NCI-H1092 treated with DMSO at 0.1 percent for 48 hours (cell line): ENCODE data around the gene ROCK1.
"Not testable (repeated sequence)": the region's sequence is repeated elsewhere in the genome, so short reads cannot be mapped to it uniquely, and the experiment has no call there.

ENCODE experiments used
- DNase-seq: peaks from one replicate; lab custom pipeline; 2025; lab: John Stamatoyannopoulos, UW

ROCK1 gene

DNA sequence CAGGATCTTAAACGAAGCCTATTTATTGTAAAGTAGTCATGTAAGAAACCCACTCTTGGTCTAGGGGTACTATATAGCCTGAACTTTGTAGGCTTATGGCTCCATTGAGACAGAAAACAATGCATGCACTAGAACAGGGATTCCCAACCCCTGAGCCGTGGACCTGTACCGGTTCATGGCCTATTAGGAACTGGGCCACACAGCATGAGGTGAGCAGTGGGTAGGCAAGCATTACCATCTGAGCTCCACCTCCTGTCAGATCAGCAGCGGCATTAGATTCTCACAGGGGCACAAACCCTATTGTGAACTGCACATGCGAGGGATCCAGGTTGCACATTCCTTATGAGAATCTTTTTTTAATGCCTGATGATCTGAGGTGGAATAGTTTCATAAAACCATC, 59.2 kb downstream of the ROCK1 start:
- no peak for DNase-seq

DNA sequence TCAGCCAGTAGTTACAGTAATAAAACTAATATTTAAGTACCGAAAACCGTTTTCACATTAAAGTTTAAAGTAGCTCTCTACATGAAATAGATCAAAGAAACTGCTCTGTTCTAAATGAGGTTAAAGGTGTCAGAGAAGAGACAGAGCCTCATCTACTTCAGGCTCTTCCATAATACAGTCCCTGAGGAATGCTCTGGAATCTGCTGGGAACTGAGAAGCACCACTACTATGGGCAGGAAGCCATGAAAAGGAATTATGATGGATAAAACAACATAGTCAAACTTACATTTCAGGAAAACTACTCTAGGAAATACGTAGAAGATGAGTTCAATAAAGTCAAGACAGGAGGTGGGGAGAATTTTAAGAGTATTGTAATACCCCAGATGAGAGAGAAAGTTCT, 60.0 kb downstream of the ROCK1 start:
- DNase-seq, result no peak

DNA sequence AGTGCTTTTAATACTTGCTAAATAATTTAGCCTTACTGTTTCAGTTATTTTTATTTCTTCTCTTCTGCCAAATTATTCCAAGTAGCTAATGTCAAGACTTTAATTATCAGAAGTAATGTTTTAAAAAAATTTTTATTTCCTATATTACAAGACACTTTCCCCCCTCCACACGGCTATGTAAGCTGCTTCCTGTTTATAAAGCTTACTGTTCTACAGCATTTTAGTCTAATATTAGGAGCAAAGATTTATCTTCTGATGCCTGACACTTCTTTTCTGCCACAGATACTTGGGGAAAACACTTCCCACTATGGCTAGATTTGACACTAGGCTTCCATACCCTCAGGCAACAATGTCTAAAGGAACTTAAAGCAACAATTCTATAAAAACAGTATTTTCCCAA, 62.3 kb downstream of the ROCK1 start:
- no peak for DNase-seq

DNA sequence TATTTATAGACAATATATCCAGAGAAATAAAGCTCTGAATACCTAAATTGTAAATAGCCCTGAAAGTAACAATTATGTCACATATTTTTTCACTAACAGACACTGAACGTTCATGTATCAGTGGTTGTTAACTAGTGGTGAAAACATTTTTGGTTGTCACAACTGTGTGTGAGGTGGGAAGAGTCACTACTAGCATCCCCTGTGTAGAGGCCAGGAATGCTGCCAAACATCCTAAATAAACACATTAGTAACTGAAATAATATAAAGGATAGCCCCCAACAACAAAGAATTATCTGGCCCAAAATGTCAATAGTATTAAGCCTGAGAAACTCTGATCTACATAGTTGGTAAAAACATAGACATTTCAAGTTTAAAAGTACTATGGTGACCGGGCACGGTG, 64.5 kb downstream of the ROCK1 start:
- DNase-seq, result no peak

DNA sequence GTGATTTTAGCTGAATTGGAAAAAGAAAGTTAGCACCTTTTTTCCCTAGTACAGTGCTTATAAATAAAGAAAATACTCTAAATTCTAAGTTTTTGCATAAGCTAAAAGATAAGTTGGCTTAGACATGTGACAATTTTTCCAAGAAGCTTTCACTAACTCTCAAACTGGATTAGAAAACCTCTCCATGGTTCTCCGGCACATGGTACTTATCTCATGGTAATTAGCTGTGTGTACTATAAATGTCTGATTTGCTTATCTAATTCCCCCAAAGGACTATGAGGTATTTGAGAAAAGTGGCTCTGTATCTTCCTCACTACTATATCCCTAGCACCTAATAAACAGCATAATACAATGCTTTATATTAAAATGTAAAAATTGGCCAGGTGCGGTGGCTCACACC, 71.1 kb downstream of the ROCK1 start:
- no peak for DNase-seq

DNA sequence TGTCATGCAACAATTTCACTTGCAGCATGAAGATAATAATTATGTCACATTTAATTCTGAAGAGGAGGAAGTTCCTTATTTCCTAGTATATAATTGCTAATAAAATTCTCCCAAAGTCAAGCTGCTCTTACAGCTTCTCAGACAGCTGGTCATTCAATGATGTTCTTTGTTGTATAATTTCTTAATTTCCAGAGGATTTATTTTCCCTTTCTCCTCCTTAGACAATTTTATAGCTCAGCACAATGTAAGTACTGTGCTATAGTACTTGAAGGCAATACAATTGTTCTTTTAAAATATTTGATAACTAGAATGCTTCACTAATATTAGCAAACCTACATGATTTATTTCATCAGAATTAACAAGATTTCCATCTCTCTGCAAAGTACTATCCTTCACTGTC, 73.4 kb downstream of the ROCK1 start:
- DNase-seq, result no peak

DNA sequence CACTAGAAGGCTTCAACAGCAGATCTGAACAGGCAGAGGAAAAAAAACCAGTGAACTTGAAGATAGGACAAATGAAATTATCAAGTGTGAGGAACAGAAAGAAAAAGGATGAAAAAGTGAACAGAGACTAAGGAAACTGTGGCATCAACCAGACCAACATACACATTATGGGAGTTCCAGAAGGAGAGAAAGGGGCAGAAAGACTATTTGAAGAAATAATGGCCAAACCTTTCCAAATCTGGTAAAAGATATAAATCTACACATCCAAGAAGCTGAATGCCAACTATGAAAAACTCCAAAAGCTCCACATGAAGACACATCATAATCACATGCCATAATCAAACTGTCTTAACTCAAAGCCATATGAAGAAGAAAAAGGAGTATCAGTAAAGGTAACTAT, 79.8 kb downstream of the ROCK1 start:
- DNase-seq, result no peak

DNA sequence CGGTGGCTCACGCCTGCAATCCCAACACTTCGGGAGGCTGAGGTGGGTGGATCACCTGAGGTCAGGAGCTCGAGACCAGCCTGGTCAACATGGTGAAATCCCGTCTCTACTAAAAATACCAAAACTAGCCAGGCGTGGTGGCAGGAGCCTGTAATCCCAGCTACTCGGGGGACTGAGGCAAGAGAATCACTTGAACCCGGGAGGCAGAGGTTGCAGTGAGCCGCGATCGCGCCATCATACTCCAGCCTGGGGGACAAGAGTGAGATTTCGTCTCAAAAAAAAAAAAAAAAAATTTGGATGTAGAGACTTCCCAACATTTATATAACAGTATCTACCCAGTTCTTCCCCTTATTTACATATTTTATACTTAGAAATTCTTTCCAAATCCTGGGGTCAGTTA, 93.4 kb downstream of the ROCK1 start:
- not testable (repeated sequence) for DNase-seq

DNA sequence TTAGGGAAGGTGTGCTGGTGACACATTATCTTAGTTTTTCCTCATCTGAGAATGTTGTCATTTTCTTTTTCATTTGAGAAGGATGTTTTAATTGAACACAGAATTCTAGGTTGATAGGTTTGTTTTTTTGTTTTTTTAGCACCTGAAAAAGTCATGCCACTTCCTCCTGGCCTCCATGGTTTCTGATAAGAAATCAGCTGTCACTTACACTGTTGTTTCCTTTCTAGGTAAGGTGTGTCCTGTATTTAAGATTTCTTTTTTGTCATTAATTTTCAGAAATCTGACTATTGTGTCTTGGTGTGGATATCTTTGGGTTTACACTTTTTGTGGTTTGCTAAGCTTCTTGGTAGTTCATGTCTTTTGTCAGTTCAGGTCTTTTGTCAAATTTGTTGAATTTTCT, 99.3 kb downstream of the ROCK1 start:
- no peak for DNase-seq

DNA sequence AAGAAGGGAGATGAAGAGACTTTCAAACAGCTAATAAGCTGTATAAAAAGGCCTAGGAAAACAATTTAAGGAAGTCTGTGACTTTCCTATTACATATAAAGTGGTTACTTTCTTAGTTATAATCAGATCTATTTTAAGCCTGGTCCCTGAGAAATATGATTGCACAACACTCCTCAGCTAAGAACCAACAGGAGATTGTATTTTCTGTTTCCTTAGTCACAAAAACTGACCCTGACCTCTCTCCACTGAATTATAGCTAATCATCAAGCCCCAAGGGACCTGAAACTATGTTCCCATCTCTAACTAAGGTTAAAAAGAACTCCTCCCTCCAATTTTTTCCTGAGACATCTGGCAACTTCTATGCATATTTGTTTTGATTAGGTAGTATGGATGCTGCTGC, 106.9 kb downstream of the ROCK1 start:
- DNase-seq, result no peak

DNA sequence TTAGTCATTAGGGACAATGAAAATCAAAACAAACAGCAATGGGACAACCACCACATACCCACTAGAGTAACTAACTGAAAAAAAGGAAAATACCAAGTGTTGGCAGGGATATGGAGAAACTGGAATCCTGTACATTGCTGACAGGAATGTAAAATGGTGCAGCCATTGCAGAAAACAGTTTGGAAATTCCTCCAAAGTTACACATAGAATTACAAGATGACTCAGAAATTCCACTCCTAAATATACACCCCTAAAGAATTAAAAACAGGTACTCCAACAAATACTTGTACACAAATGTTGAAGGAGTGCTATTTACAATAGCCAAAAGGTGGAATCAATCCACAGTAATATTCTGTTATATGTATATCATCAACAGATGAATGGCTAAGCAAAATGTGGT, 110.9 kb downstream of the ROCK1 start:
- DNase-seq, result no peak

DNA sequence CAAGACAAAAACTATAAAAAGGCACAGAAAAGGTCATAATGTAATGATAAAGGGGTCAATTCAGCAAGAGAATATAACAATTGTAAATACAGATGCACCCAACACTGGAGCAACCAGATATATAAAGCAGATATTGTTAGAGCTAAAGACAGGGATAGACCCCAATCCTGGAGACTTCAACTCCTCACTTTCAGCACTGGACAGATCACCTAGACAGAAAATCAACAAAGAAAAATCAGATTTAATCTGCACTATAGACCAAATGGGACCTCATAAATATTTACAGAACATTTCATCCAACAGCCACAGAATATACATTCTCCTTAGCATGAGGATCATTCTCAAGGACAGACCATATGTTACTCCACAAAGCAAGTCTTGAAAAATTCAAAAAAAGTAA, 114.2 kb downstream of the ROCK1 start:
- no peak for DNase-seq

DNA sequence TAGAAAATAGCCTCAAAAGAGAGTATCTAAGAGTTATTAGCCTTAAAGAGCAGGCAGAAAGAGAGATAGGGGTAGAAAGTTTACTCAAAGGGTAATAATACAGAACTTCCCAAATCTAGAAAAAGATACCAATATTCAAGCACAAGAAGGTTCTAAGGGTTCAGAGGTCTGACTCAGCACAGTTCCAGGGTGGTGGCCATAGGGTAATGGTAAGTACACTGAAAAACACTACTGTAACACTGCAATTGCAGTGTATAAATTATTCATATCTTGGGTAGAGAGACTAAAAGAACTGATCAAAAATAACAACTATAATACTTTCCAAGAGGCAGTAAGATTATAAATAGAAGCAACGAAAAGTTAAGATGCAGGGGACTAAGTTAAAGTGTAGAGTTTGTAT, 115.2 kb downstream of the ROCK1 start:
- DNase-seq, result no peak

DNA sequence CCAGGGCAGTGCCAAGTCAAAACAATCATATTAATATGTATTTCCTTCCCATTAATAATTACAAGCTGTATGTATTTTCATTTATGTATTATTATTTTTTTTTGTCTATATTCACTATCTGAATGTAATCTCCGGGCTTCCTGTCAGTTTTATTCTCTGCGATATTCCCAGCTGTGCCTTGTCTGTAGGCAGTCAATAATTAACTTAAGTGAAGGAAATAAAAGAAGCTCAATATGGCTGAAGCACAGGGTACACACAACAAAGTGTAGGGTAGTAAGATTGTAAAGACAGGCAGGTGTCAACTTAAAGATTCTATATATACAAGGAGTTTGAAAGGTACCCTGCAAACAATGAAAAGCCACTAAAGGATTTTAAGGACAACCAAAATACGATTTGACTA, 122.9 kb downstream of the ROCK1 start:
- no peak for DNase-seq

DNA sequence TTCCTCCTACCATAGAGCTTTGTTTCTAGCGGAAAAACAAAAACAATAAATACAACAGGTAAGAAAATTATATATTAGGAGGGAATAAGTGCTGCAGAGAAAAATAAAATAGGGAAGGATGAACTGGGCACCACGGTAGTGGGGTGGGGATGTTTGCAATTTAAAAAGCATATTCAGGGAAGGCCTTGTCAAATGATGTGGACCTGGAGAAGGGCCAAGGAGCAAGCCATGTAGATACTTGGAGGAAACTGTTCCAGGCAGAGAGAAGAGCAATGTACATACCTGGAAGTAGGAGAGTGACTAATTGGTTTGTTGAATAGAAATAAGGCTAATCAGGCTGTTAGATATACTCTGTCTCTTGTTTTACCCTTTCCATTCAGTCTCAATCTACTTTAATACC, 136.5 kb downstream of the ROCK1 start:
- no peak for DNase-seq

DNA sequence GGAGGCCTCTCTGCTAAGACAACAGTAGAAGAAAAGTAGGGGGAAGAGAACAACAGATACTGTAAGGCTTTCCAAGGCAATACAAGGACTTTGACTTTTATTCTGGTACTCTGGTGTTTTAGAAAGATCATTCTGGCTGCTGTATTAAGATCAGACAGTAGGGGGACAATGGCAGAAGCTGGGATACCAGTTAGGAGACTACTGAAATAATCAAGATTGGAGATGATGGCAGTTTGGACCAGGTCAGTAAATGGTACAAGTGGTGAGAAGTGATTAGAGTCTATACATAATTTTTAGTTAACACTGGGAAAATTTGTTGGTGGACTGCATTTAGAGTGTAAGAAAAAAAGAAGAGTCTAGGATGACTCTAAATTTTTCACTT, 139.7 kb downstream of the ROCK1 start:
- DNase-seq, result peak; percentile 1

DNA sequence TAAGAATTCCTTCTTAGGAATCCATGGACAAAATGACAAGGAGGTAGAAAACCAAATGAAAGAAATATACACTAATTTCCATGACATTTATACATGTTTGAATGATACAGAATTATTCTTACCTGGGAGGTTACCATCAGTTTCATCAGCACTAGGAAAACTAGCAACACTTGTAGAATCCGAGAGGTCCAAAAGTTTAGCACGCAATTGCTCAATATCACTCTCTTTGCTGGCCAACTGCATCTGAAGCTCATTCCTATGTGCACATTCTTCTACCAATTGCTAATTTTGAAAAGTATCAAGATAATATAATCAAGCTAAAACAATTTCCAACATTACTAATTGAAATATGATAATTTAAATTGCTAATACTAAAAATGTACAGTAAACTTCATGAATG, 144.8 kb downstream of the ROCK1 start:
- DNase-seq, result no peak

DNA sequence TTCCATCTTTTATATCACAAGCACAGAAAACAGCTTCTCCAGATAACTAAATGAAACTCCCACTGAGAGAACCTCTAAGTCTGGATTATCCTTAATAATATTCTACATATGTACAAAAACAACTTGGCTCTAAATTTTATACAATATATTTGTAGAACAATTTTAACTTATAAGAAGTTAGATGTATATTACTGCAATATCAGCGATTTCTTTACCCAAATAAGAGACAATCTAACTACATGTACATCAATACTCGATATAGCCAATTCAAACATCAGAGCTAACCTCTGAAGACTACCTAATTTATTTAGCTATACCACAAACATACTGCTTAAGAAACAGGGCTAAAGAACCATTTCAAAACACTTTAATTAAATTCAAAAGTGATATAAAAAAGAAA, 148.6 kb downstream of the ROCK1 start:
- no peak for DNase-seq

DNA sequence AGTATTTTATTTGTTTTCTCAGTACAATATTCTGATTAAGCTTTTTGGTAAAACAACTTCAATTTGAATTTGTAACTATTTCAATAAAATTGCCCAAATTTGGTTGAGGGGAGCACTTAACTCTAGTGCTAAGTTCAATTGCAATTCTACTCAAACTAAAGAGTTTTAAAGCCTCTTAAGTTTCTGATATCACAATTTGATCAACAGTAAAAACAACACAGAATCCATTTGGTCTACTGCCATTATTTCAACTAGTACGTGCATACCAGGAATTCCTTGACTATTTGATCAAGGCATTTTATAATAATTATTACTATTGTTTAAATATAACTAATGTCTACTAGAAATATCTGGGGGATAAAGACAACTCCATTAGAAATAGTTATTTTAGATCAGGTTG, 150.9 kb downstream of the ROCK1 start:
- DNase-seq, result no peak

DNA sequence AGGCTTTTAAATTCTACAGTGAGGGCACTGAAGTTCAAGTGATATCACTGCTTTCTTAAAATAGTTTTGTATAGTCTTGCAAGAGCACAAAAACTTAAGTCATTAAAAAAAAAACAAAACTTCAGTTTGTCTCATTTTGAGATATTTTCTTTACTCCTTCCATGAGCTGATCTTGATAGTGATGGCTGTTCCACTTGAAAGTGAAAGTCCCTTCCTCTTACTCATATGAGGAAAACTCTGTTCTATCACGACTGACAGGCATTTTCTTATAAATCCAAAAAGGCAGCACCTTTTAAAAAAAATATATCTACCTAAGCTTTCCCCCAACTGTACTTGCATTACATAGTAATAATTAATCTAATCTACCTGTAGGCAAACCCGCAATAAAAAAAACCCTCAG, 160.8 kb downstream of the ROCK1 start:
- DNase-seq, result not testable (repeated sequence)
